DOHH2 (cell line): Measurements from ENCODE around the gene ANKRD30A.

ENCODE experiments used
- CTCF ChIP-seq: fragments of 200-600 bp; sonication (generic); IDR thresholded peaks from one replicate; pipeline ENCODE4 v1.5.1; 2014; ENCODE audit warnings: antibody characterized with exemption, mild to moderate bottlenecking, low read depth, low read length; ENCODE audit not compliant: poor library complexity, severe bottlenecking
- EZH2phosphoT487 ChIP-seq: fragments of 200-600 bp; sonication (generic); IDR thresholded peaks from 2 replicates; pipeline ENCODE4 v1.6.1; 2017; ENCODE audit warnings: borderline replicate concordance, mild to moderate bottlenecking, antibody characterized with exemption, low read length, moderate library complexity, mixed read lengths

GRCh38 chr10:37124532-37124931 lies 866 bp upstream of the ANKRD30A start:
- TF ChIP-seq CTCF (no peak), EZH2phosphoT487 (no peak)
